Measurements from ENCODE around the gene AK1.
"Not testable (repeated sequence)": the region's sequence is repeated elsewhere in the genome, so short reads cannot be mapped to it uniquely, and the experiment has no call there.

AK1 gene

DNA sequence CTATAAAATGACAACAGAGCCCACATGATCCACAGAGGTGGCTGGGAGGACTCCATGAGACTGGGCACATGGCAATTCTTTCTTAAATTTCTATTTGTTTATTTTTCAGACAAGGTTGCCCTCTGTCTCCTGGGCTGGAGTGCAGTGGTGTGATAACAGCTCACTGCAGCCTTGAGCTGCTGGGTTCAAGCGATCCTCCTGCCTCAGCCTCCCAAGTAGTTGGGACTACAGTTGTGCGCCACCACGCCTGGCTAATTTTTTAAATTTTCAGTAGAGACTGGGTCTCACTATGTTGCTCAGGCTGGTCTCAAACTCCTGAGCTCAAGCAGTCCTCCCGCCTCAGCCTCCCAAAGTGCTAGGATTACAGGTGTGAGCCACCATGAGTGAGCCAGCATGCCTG is 31.9 kb downstream of the AK1 start:
- not testable (repeated sequence) for DNase-seq

DNA sequence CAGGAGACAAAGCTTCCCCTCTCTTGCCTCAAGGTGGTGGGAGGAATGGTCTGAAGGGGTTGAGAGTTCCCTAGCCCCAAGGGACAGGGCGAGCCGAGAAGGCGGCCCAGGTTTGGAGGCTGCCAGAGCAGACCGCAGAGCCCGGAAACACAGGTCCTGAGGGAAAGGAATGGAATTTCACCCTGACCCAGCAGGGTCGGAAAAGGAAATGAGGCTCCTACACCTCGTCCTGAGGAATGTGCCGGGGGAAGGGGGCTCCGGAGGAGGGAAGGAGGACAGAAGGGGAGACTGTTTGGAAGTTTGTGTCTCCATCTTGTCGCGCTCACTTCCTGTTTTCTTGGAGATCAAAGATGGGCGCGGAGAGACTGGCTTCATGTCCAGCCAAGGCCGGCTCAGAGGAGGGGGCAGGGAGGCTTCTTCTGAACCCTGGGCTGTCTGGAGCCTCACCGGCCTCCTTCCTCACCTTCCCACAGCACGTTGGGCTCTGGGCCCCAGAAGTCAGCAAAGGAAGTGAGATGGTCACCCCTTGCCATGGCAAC is 32.6 kb downstream of the AK1 start:
- no peak for DNase-seq

DNA sequence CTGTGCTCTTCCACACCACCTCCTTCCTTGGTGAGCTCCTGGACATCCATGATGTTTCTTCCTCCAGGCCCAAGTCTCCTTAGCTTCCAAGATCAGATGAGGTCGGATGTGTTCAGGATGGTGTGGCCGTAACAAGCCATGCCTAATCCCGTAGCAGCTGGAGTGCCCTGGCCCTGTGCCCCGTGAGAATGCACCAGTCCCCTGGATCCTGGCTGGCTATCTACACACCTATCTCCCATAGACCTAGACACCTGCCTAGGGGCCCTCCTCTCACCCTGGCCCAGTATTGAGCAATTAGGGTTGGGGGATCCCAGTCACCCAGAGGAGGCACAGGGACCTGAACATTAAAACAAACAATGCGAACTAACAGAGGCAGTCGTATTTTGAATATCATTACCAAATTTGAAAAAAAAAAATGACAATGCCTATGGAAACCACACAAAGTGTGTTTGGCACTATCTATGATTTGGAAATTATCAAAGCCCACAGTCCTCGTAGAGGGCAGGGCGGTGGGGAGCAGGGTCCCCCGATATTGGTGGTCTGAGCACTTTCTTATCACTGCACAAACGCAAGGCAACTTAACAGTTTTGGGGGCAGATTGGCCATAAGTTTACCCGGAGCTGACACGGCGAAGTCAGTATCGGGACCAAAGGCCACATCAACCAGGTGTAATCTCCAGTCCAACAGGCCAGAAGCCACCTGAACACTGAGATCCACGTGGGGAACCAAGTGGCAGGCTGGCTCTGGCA is 36.2 kb downstream of the AK1 start:
- DNase-seq = no peak

DNA sequence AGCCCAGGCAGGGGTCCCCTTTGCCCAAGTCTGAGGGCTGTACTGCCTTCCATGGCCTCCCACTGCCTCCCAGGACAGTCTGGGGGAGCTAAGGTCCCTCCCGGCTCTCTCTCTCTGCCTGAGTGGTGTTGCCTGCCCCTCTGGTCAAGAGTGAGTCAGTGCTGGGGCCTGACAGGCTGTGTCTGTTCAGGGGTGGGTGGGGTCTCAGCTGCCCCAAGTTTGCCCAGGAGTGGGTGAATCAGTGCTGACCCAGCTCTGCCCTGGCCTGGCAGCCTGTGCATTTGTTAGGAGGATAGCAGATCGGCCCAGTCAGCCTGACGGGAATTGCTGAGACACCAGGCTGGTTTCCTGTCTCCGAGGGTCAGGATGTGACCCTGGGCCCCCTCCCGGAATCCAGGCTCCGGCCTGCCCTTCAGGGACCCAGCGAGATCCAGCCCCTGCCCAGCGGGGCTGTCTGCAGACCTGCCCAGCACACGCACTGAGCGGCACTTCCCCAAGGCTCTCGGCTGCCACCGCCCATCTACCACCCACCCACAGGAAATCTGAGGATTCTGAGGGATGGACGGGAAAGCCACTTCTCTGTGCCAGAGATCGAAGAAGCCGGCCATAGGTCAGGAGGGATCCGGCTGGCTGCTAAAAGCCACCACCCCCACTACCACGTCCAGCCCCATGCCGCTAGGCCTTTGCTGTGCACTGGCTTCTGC is 38.9 kb downstream of the AK1 start:
- no peak for DNase-seq

DNA sequence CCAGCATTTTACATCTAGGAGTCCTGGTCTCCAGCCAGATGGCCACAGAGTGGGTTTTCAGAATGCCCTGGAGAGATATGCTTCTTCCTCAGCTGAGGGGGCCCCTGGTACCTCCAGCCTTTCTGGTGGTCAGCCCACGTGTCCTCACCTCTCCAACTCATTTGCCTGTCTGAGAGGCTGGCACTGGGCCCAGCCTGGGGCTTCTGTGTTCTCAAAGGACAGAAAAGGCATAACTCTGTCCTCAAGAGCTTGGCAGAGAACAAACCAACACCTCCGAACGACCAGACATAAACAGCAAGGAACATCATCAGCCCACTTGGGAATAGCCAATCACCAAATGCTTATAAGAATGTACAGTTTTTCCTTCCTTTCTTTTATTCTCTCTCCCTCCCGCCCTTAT is 40.1 kb downstream of the AK1 start:
- DNase-seq = no peak

DNA sequence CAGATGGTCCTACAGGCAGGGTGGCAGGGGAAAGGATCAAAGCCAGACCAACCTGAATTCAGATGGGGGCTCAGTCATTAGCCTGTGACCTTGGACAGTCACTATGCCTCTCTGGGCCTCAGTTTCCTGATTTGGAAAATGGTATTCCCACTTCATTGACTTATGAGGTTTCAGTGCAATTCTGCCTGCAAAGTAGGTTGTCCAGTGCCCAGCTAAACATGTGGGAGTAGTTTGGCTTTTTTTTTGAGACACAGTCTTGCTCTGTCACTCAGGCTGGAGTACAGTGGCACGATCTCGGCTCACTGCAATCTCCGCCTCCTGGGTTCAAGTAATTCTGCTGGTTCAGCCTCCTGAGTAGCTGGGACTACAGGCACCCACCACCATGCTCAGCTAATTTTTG is 40.9 kb downstream of the AK1 start:
- DNase-seq = not testable (repeated sequence)

DNA sequence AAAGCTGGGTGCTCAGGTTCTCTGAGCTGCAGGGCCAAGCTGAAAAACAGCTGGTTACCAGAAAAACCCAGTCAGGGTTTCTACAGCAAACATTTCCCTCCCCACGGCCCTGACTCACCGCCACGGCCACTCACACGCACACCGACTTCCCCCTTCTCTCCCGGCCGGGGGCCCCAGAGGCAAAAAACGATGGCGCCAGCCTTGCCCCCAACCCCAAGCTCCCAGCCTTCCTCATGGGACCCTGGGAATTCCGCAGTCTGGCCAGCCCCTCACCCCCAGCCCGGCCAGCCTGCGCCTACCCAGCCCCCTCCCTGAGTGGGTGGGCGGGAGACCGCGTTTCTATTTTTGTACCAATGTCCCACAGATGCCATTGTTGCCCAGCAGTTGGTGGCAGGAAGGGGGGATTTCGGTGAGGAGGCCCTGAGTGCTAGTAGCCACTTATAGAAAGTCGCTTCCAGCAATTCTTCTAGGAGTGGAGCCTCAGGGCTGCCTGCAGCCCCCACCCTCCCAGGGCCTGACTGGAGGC is 41.4 kb downstream of the AK1 start:
- peak; percentile 57 for DNase-seq

DNA sequence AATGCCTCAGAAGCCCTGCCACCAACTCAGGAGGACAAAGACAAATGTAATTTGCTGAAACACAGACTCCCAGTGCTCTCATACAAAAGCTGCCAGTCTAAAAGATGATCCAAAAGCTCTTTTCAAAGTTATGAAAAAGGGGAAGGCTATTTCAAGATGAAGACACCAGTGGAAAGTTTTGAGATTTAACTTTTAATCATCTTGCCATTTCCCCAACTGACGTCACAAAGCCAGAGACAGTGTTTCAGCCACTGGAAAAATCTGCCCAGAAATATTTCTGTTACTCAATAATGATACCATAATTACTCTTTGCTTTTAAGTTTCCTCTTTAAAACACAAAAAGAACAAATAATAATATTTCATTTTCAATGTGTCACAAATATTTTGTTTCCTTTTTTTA is 43.9 kb downstream of the AK1 start:
- DNase-seq = no peak

DNA sequence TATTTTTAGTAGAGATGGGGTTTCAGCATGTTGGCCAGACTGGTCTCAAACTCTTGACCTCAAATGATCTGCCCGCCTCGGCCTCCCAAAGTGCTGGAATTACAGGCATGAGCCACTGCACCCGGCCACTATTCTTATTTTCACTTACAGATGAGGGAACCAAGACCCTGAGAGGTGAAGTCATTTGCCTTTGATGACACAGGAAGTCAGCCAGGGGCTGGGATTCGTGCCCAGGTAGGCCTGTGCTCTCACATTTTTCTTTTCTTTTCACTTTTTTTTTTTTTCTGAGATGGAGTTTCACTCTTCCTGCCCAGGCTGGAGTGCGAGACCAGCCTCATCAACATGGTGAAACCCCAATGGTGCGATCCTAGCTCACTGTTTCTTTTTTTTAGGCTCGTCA is 45.2 kb downstream of the AK1 start:
- DNase-seq = no peak

DNA sequence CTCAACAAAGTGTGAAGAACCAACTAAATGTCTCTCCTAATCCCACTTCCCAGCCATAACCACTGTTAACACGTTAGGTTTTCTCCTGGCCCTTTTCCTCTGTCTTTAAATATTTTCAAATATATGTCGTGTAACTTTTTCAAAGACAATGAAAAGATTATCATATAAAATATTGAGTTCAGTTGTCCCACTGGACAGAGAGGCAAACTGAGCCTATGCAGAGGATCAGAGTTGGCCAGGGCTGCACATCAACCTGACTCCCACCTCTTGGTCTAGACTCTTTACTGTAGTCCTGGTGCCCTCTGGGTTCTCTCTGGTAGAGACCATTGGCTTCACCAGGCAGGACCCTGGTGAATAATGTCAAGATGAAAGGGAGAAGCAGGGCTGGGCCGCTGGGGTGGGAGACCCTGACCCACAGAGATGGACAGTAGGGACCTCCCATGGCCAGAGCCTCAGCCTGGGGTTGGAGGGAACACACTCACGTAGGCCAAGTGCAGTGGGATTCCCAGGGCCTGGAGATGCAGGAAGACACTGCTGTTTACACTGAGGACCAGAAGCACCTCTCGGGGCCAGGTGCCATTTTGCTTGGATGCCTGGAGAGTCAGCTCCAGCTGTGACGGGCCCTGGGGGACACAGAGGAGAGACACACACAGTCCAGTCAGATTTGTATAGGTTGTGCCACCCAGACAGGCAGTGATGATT is 48.1 kb downstream of the AK1 start:
- no peak for DNase-seq

DNA sequence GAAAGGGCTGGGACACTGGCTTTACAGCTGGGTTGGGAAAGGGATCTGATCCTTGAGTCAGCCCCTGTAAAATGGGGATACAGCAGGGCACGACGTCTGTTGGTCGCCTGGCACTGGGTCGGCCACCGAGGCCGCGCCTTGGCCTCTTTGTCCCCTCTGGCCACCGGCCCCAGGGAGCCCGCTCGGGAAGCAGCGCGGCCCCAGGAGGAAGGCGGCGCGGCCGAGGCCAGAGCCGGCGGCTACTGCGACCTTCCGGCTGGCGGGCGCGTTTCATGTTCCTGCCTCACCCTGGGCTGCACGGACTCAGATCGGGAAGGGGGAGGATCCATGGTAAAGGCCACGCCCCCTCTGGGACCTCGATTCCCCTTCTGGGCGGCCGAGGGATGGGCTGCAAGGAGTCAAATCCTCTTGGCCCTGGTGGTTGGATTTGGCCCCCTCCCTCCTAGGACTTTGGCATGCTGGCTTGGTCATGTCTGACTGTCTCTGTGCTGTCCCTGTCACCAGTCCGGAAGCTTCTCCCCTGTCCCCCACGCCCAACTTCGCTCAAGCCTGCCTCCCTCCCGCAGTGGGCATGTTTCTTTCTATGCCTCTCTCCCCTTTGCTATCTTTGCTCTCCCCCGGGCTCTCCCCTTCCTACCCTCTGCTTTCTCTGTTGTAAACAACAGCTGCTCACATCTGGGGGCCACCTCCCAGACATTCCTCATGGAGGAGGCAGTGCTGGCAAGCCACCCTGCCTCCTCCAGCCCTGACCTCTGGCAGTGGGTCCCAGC is 49.0 kb downstream of the AK1 start:
- no peak for DNase-seq

DNA sequence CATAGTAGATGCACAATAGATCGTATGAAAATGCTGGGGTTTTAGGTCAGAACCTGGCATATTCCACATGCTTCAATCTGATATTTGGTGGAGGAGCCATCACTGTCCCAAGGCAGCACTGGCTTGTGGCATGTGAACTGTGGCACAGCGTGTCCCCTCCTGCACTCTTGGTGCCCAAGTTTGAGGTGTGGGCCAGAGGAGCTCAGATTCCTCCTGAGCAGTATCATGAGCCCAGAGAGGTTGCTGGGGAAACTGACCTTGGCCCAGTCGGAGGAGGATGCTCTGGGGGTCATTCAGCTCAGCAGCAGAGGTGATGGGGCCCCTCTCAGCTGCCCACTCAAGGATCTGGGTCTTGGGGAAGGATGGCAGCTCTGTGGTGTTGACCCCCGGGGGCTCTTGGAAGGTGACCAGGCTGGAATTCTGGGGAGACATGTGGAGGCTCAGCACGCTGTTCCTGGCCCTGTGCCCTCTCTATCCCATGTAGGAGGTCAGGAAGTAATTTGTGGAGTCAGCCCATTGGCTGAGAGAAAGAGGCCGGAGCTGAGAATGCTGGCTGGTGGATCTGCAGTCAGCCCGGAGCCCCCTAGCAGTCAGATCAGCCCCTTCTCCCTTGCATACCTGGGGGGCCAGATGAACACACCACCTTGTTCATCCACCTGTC is 51.1 kb downstream of the AK1 start:
- DNase-seq = no peak

DNA sequence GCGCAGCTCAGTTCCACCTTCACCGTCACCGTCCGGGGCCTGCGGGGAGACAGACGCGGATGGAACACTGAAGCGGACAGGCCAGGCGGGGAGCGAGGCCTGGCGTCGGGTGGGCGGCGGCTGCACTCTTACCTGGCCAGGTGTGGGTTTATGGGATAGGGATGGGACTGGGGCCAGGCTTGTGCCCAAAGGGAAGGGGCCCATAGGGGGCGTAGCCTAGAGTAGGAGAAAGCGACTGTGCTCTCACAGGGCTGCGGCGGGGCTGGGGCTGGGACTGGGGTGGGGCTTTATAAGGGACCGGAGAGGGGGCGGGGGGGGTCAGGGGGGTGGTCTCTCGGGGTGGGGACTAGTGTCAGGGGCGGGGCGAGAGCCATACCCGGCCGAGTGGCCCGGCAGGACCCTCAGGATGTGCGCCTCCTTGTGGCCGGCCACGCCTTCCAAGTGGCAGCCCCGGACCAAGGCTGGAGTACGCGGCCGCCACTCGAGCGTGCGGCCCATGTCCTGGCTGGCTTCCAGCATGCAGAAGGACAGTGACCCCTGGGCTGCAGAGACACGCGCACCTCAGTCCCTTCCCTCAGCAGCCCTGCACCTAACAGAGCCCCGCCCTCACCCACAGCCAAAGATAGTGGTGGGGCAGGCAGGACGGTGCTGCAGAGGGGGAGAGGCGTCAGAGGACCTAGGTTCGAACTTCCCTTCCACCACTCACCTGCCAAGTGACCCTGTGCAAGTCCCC is 52.0 kb downstream of the AK1 start:
- no peak for DNase-seq

DNA sequence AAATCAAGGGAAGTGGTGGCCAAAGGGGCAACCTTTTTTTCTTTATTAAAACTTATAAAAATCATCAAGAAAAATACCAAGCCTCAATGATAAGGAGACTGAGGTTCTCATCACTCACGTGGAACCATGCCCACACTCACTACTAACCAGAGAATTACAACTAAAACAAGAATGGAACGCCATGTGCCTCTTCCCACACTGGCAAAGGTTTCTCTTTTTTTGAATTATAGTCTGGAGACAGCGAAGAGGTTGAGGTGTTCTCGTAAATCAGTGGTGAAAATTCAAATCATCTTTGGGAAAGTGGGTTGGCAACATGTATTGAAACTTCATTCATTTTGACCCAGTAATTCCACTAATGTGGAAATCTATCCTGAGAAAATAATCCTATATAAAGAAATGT is 55.4 kb downstream of the AK1 start:
- DNase-seq = no peak

DNA sequence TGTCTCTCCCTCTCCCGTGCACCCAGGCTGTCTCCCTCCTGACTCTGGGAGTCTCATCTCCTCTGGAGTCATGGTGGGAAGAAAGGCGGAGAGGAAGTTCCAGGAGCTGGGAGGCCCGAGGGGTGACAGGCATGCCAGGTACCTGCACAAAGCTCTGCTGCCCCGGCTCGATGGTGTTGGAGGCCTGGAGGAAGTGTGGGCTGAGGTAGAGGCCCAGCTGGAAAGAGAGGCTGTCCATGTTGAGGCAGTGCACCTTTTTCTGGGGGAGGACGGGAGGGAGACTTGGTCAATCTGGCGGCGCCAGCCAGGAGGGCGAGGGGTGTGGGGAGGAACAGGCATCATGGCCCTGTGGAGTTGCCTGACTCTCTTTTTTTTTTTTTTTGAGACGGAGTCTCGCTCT is 58.9 kb downstream of the AK1 start:
- no peak for DNase-seq

DNA sequence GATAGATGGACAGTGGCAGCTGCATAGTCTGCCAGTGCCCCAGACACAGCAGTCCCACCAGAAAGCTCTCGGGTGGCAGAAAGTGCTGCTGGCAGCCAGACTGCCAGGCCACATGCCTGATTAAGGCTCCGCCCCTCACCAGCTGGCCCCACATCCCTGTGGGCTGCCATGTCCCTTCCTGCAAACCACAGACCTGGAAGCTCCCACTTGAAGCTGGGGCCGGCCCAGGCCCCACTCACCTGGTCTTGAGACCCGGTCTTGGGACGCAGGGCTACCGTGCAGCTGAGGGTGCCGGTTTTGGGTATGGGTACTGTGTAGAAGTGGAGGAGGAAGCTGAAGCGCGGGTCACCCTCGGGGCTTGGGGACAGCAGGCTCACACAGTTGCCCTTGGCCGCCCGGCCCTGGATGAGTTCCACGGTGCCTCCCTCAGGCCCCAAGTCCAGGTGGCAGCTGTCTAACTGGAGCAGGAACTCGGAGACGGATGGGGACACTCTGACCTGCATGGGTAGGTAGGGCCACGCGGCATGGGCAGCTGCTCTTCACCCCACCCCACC is 59.5 kb downstream of the AK1 start:
- no peak for DNase-seq

DNA sequence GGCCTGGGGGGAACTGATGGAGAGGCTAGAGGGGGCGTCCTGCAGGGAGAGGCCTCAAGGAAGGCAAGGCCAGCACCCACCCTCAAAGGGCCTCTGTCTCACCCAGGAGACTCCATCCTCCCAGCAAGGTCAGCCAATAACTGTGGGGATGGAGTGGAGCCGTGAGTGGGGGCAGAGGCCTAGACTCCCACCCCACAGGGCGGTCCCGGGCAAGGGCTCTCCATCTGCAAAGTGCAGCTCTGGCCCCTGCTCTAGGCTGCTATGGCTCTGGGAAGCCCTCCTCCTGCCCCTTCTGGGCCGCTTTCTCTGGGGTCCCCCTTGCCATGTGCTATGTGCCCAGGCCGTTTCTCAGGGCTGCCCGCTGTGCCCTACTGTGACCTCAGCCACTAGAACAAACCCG is 60.7 kb downstream of the AK1 start:
- no peak for DNase-seq
